Omental fat pad (tissue), 4 donors: Measurements from ENCODE around the gene BAG3. TPM values are rescaled to one million over a fixed set of nuclear protein-coding genes. Genes with fewer than 3 reads are reported as not detected.

Source experiments
- ATAC-seq: fragments of 150-250 bp; one replicate; pipeline ENCODE4 v1.9.1; 2016; ENCODE audit warnings: mild to moderate bottlenecking, moderate library complexity; ENCODE audit not compliant: low FRiP score
- DNase-seq: peaks from one replicate; pipeline ENCODE4 v3.0.0-alpha.2; 2019; ENCODE audit warnings: low spot score
- total RNA-seq, 4 donors: library from RNA; depleted of rRNA; stranded (reverse); fragments of >200 nt; gene quantifications; one replicate each; pipeline ENCODE4 v1.1.0, GENCODE V29; 2016
- TF ChIP-seq, protein P1 (sequence below), 3 donors: fragments of 450-650 bp; IDR thresholded peaks; one replicate each; pipeline ENCODE4 v1.5.1; 2016 to 2017; ENCODE audit warnings: antibody characterized with exemption in 3 of 3, mild to moderate bottlenecking in 3 of 3, moderate library complexity in 2 of 3

The BAG3 gene
- total RNA-seq, 4 donors from 2014 or later = 16.1 to 98.0 (median 58.8) TPM

DNA sequence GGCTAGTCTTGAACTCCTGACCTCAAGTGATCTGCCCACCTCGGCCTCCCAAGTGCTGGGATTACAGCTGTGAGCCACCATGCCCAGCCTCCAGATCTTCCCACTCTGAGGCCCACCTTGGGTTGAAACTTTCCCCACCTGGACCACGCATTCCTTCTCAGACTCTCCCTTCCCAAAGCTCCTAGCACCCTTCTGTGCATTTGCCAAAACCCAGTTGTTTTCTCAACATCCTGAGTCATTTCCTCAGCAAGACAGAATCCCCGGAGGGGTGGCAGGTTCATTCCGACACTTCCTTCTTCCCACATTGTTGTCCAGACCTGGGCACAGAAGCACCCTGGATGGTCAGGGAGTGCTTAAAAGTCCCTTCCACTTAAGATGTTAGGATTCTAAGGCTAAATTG is 28.9 kb downstream of the BAG3 start:
- TF ChIP-seq, protein P1, sequence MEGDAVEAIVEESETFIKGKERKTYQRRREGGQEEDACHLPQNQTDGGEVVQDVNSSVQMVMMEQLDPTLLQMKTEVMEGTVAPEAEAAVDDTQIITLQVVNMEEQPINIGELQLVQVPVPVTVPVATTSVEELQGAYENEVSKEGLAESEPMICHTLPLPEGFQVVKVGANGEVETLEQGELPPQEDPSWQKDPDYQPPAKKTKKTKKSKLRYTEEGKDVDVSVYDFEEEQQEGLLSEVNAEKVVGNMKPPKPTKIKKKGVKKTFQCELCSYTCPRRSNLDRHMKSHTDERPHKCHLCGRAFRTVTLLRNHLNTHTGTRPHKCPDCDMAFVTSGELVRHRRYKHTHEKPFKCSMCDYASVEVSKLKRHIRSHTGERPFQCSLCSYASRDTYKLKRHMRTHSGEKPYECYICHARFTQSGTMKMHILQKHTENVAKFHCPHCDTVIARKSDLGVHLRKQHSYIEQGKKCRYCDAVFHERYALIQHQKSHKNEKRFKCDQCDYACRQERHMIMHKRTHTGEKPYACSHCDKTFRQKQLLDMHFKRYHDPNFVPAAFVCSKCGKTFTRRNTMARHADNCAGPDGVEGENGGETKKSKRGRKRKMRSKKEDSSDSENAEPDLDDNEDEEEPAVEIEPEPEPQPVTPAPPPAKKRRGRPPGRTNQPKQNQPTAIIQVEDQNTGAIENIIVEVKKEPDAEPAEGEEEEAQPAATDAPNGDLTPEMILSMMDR (IDR thresholded peaks at IDR 0.05) = no peak
- no peak for ATAC-seq
- DNase-seq = no peak

DNA sequence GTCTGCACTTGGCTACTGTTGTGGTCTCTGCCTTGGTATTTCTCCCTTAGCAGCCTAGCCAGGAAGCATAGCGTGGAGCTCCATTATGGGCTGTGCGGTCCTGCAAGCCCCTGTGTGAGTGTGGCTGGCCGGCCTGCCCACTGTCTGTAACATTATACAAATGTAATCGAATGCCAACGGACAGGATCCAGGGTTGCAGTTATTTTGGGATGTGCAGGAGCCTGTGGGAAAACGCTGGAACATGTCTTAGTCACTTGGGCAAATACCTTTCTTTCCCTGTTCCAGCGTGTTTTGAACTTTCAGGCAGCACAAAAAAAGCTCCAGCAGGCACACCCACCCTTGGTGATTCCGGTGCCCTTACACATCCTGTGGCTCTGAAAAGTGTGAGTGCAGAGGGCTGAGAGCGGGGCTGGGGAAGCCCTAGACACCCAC is 29.5 kb downstream of the BAG3 start:
- TF ChIP-seq, protein P1 (IDR thresholded peaks at IDR 0.05) = no peak
- DNase-seq = no peak

DNA sequence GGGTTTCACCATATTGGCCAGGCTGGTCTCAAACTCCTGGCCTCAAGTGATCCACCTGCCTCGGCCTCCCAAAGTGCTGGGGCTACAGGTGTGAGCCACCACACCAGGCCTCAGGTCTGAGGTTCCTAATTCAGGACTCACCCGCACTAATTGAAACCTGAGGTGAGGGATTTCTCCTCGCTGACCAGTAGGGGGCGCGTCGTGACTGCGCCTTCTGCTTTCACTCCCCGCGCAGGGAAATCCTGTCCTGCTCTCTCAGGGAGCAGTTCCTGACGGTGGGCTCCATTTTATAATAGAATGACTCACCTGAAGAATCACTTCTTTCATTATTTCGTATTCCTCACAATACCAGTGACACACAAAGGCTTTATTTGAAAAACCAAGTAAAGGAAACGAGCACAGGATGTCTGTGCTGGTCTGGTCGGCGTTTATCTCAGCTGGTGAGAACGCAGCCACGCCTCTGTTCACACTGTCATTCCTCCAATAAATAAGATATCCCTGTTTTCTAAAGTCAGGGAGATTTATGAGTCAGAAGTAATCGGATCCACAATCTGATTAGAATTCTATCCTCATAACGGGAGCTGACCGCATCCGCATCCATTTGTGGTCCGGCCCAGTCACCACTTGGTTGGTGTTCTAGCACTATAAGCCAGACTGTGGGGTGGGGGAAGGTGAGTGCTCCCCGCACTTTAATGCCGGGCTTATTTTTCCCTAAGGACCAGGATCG is 35.4 kb downstream of the BAG3 start:
- ATAC-seq (peak; percentile 95), DNase-seq (no peak)
- TF ChIP-seq, protein P1 (IDR thresholded peaks at IDR 0.05) = peak in 2 of 3 donors; percentile 89 to 90

More for the DNA sequence above, 29.5 kb downstream of the BAG3 start:
- no peak for ATAC-seq

DNA sequence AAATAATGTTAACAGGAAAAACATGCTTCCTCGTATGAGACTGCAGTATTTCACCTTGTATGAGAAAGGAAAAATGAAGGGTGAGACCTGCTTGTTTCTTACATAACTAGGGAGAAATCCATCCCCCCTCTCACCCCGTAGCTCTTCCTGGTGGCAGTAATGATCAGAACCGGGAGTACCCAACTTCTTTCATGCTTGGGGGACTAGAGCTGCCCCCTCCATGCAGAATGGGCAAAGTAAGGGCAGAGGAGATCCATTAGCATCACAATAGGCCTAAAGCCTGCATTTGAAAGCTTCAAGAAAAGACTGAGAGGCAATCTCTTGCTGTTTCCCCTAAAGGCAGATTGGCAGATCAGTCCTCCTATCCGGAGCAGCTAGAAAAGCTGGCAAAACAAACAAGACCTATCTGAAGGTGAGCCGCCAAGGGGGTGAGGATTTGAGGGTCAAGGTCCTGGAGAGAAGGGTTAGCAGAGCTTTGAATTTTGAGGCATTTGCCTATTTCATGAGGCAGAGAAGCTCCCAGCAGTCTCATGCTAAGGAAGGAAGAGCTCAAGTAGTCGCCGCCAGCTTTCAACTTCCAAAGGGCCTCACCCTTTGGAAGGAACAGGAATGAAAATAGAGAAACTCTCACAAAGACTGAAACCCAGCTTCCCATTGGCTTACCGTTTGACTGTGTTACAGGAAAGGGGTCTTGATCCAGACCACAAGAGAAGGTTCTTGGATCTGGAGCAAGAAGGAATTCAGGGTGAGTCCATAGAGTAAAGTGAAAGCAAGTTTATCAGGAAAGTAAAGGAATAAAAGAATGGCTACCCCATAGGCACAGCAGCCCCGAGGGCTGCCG is 36.2 kb downstream of the BAG3 start:
- no peak for ATAC-seq
- TF ChIP-seq, protein P1 (IDR thresholded peaks at IDR 0.05) = no peak
- no peak for DNase-seq

DNA sequence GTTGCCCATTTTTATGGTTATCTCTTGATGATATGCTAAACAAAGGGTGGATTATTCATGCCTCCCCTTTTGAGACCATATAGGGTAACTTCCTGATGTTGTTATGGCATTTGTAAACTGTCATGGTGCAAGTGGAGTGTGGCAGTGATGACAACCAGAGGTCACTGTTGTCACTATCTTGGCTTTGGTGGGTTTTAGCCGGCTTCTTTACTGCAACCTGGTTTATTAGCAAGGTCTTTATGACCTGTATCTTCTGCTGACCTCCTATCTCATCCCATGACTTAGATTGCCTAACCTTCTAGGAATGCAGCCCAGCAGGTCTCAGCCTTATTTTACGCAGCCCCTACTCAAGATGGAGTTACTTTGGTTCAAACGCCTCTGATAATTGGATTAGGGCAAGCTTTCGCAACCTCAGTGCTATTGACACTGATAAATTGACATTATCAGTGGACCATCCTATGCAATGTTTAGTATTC is 36.9 kb downstream of the BAG3 start:
- ATAC-seq (no peak), DNase-seq (no peak)
- TF ChIP-seq, protein P1 (IDR thresholded peaks at IDR 0.05) = no peak

DNA sequence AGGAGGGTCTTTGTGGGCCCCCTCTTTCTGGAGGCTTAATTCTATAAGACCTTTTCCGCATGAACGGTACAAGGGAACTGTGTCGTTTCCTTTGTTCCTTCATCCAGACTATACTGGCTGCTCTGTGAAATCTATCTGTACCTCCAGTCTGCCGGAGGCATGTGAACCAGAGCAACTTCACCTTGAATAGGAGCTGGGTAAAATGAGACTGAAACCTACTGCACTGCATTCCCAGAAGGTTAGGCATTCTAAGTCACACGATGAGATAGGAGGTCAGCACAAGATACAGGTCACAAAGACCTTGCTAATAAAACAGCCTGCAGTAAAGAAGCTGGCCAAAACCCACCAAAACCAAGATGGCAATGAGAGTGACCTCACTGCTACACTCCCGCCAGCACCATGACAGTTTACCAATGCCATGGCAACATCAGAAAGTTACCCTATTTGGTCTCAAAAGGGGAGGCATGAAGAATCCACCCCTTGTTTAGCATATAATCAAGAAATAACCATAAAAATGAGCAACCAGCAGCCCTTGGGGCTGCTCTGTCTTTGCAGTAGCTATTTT is 37.9 kb downstream of the BAG3 start:
- TF ChIP-seq, protein P1 (IDR thresholded peaks at IDR 0.05) = no peak
- DNase-seq (no peak), ATAC-seq (no peak)
